CD4-positive, alpha-beta T cell (primary cell): ENCODE measurements around the gene MC5R. TPM values are rescaled to one million over a fixed set of nuclear protein-coding genes. Genes with fewer than 3 reads are reported as not detected.

ENCODE experiments used
- ATAC-seq: fragments of 200-7000 bp; cut with Tn5 transposase; one replicate; pipeline ENCODE4 v1.10.0; 2022; ENCODE audit warnings: mild to moderate bottlenecking; ENCODE audit not compliant: poor library complexity
- CTCF ChIA-PET: fragments of 350-600 bp; sonication (Branson Sonifier 250); formaldehyde crosslinking; loops from one replicate; lab custom pipeline; 2021; ENCODE audit warnings: antibody characterized with exemption, inconsistent platforms; lab: Charles Lee
- POLR2A ChIA-PET: fragments of 350-600 bp; sonication (Branson Sonifier 250); formaldehyde crosslinking; loops from one replicate; lab custom pipeline; 2021; ENCODE audit warnings: antibody characterized with exemption, inconsistent platforms; lab: Charles Lee
- DNase-seq, 14 experiments: peaks; one replicate each; pipeline ENCODE4 v3.0.0-alpha.2; 2013 to 2020; ENCODE audit warnings: mixed read lengths in 2 of 14
- H3K27ac ChIP-seq, 2 donors: one replicate each; pipeline versions ENCODE4 v1.5.1 to v1.7.0; 2013; ENCODE audit warnings: low read length in 2 of 2, low read depth in 1 of 2, mild to moderate bottlenecking in 1 of 2
- H3K27me3 ChIP-seq, 2 experiments: 1 replicate in 1 of 2; 2 replicates in 1 of 2; pipeline versions ENCODE4 v1.6.1 to v1.7.0; 2013; ENCODE audit warnings: low read length in 2 of 2, control low read depth in 1 of 2, mild to moderate bottlenecking in 1 of 2, moderate library complexity in 1 of 2; ENCODE audit not compliant: insufficient read depth in 2 of 2, control insufficient read depth in 1 of 2
- H3K36me3 ChIP-seq: one replicate; pipeline ENCODE4 v1.6.1; 2013; ENCODE audit warnings: low read length, control low read depth; ENCODE audit not compliant: insufficient read depth
- H3K4me1 ChIP-seq: one replicate; pipeline ENCODE4 v1.6.1; 2013; ENCODE audit warnings: low read length, control low read depth; ENCODE audit not compliant: insufficient read depth
- H3K4me3 ChIP-seq: one replicate; pipeline ENCODE4 v1.5.1; 2013; ENCODE audit warnings: mild to moderate bottlenecking, low read length, moderate library complexity
- H3K9me3 ChIP-seq, 2 experiments: 1 replicate in 1 of 2; 2 replicates in 1 of 2; pipeline versions ENCODE4 v1.6.1 to v1.7.0; 2013; ENCODE audit warnings: low read length in 2 of 2, mild to moderate bottlenecking in 2 of 2, control low read depth in 1 of 2, moderate library complexity in 1 of 2; ENCODE audit not compliant: control insufficient read depth in 1 of 2, insufficient read depth in 1 of 2
- H3K27ac Mint-ChIP-seq: one replicate; pipeline ENCODE4 v1.8.0; 2020; ENCODE audit warnings: mixed read lengths
- H3K27me3 Mint-ChIP-seq: one replicate; pipeline ENCODE4 v1.8.0; 2021; ENCODE audit warnings: mixed read lengths
- H3K36me3 Mint-ChIP-seq: one replicate; pipeline ENCODE4 v1.8.0; 2021; ENCODE audit warnings: low read depth, mixed read lengths
- H3K4me1 Mint-ChIP-seq: one replicate; pipeline ENCODE4 v1.8.0; 2021; ENCODE audit warnings: low read depth, mixed read lengths
- H3K4me3 Mint-ChIP-seq: one replicate; pipeline ENCODE4 v1.8.0; 2020; ENCODE audit warnings: mild to moderate bottlenecking, mixed read lengths
- H3K9me3 Mint-ChIP-seq: one replicate; pipeline ENCODE4 v1.8.0; 2020; ENCODE audit warnings: mixed read lengths
- CTCF ChIP-seq: fragments of 200-600 bp; IDR thresholded peaks from one replicate; pipeline ENCODE4 v1.8.0; 2022; ENCODE audit warnings: antibody characterized with exemption, mild to moderate bottlenecking
- intact Hi-C, 2 experiments: fragments of 100-400 bp; cut with DNase I in 1 of 2; cut with micrococcal nuclease in 1 of 2; formaldehyde crosslinking; loops; one replicate each; pipeline versions ENCODE4 v1.15.1 to v1.9.0; 2023 to 2025; cut with DNase I, micrococcal nuclease
- total RNA-seq, 174 experiments: library from RNA in 2 of 174; stranded (reverse) in 2 of 174; gene quantifications; one replicate each; pipeline ENCODE4 v1.2.3 and lab custom pipeline; 2021 to 2026

MC5R gene
- total RNA-seq, 2 experiments from 2014 or later: not detected

GRCh38 chr18:13809531-13810255 is 14.3 kb upstream of the MC5R start:
- H3K27ac ChIP-seq: no peak overlapping the region
- peaks cover 16% of the 10 kb centered on the region for H3K27me3 Mint-ChIP-seq
- CTCF ChIA-PET: no interaction called here

GRCh38 chr18:13810950-13811485 is 12.9 kb upstream of the MC5R start:
- H3K27ac Mint-ChIP-seq: no peak overlapping the region
- Histone ChIP-seq H3K4me3 (no peak overlapping the region), H3K27me3 (peaks cover 0 to under 1% of the 10 kb centered on the region in 2 experiments), H3K9me3 (no peaks in the 10 kb centered on the region), H3K27ac (no peak overlapping the region), H3K36me3 (no peaks in the 10 kb centered on the region), H3K4me1 (no peaks in the 10 kb centered on the region)
- no peaks in the 10 kb centered on the region for H3K9me3 Mint-ChIP-seq
- no peak for TF ChIP-seq CTCF
- H3K27me3 Mint-ChIP-seq: peaks cover 5% of the 10 kb centered on the region
- intact Hi-C loops: no loop called here
- CTCF ChIA-PET: no interaction called here
- POLR2A ChIA-PET: no interaction called here
- no peak for ATAC-seq
- no peaks in the 10 kb centered on the region for H3K36me3 Mint-ChIP-seq
- DNase-seq: no peak
- no peak overlapping the region for H3K4me3 Mint-ChIP-seq
- no peaks in the 10 kb centered on the region for H3K4me1 Mint-ChIP-seq

More at GRCh38 chr18:13809531-13810255, 14.3 kb upstream of the MC5R start:
- ATAC-seq: no peak
- no peak for DNase-seq
- H3K4me3 ChIP-seq: no peak overlapping the region
- no peaks in the 10 kb centered on the region for H3K9me3 ChIP-seq
- no peak overlapping the region for H3K4me3 Mint-ChIP-seq
- peaks cover 0 to 4% of the 10 kb centered on the region in 2 experiments for H3K27me3 ChIP-seq
- H3K4me1 ChIP-seq: no peaks in the 10 kb centered on the region
- H3K36me3 ChIP-seq: no peaks in the 10 kb centered on the region
- no peaks in the 10 kb centered on the region for H3K4me1 Mint-ChIP-seq
- H3K36me3 Mint-ChIP-seq: no peaks in the 10 kb centered on the region
- H3K9me3 Mint-ChIP-seq: no peaks in the 10 kb centered on the region
- POLR2A ChIA-PET: no interaction called here
- intact Hi-C loops: no loop called here
- no peak overlapping the region for H3K27ac Mint-ChIP-seq
- TF ChIP-seq CTCF: no peak

- TF ChIP-seq CTCF: no peak
- Histone ChIP-seq H3K27ac (no peak overlapping the region), H3K4me3 (no peak overlapping the region), H3K27me3 (no peaks in the 10 kb centered on the region), H3K9me3 (no peaks in the 10 kb centered on the region), H3K4me1 (no peaks in the 10 kb centered on the region), H3K36me3 (no peaks in the 10 kb centered on the region)
- Mint-ChIP-seq H3K27me3 (no peaks in the 10 kb centered on the region), H3K9me3 (no peaks in the 10 kb centered on the region), H3K4me3 (no peak overlapping the region), H3K36me3 (no peaks in the 10 kb centered on the region), H3K27ac (no peak overlapping the region), H3K4me1 (no peaks in the 10 kb centered on the region)
- CTCF ChIA-PET: interaction anchor here (2.0 to 2.6 kb wide), 2 partner anchors 8 to 12 kb away, joined by 11 to 17 read pairs; partner anchors contain the start of gene MC5R
- ATAC-seq (no peak), DNase-seq (no peak)
- intact Hi-C loops: no loop called here
- POLR2A ChIA-PET: no interaction called here
Measured at GRCh38 chr18:13811993-13812392, 12.0 kb upstream of the MC5R start.
